B cell (primary cell): ENCODE measurements around the gene PEX11B. TPM values are rescaled to one million over a fixed set of nuclear protein-coding genes. Genes with fewer than 3 reads are reported as not detected.

Experiments
- ATAC-seq: fragments of 200-7000 bp; cut with Tn5 transposase; one replicate; pipeline ENCODE4 v1.10.0; 2021; ENCODE audit warnings: low read depth, mild to moderate bottlenecking, moderate number of reproducible peaks, moderate library complexity
- CTCF ChIA-PET: fragments of 350-600 bp; sonication (Branson Sonifier 250); formaldehyde crosslinking; loops from one replicate; lab custom pipeline; 2021; ENCODE audit warnings: antibody characterized with exemption, inconsistent platforms; lab: Charles Lee
- POLR2A ChIA-PET: fragments of 350-600 bp; sonication (Branson Sonifier 250); formaldehyde crosslinking; loops from one replicate; lab custom pipeline; 2021; ENCODE audit warnings: antibody characterized with exemption; lab: Charles Lee
- DNase-seq: peaks from one replicate; pipeline ENCODE4 v3.0.0; 2013
- H2AFZ ChIP-seq: 2 replicates; pipeline ENCODE4 v1.6.1; 2012; ENCODE audit warnings: mild to moderate bottlenecking, low read depth, low read length; ENCODE audit not compliant: insufficient read depth, poor library complexity, severe bottlenecking
- H3K27ac ChIP-seq, 2 donors: 1 replicate in 1 of 2; 2 replicates in 1 of 2; pipeline ENCODE4 v1.5.1; 2012 to 2013; ENCODE audit warnings: low read length in 2 of 2, mild to moderate bottlenecking in 2 of 2, moderate library complexity in 1 of 2
- H3K27me3 ChIP-seq, 4 experiments: fragments of 200-600 bp in 1 of 4; sonication (generic) in 1 of 4; replicated peaks in 1 of 4; 1 replicate in 2 of 4; 2 replicates in 2 of 4; pipeline versions ENCODE4 v1.6.1 to v1.7.0; 2013 to 2016; ENCODE audit warnings: low read length in 3 of 4, mild to moderate bottlenecking in 2 of 4, mixed read lengths in 1 of 4, moderate library complexity in 1 of 4; ENCODE audit not compliant: insufficient read depth in 4 of 4, control insufficient read depth in 3 of 4; ENCODE audit errors: control extremely low read depth in 1 of 4
- H3K36me3 ChIP-seq, 2 experiments: replicated peaks in 1 of 2; 1 replicate in 1 of 2; 2 replicates in 1 of 2; pipeline versions ENCODE4 v1.6.1 to v1.7.1; 2013; ENCODE audit warnings: low read length in 1 of 2; ENCODE audit not compliant: insufficient read depth in 2 of 2, control insufficient read depth in 1 of 2; ENCODE audit errors: control extremely low read depth in 1 of 2, extremely low read depth in 1 of 2
- H3K4me1 ChIP-seq, 2 donors: fragments of 200-600 bp in 1 of 2; sonication (generic) in 1 of 2; 1 replicate in 1 of 2; 2 replicates in 1 of 2; pipeline versions ENCODE4 v1.5.1 to v1.6.1; 2013 to 2017; ENCODE audit warnings: low read length in 2 of 2; ENCODE audit not compliant: control insufficient read depth in 2 of 2, insufficient read depth in 2 of 2
- H3K4me2 ChIP-seq: replicated peaks from 2 replicates; pipeline ENCODE3; 2012; ENCODE audit warnings: mild to moderate bottlenecking, low read depth, low read length; ENCODE audit not compliant: poor library complexity, severe bottlenecking
- H3K4me3 ChIP-seq, 5 experiments: fragments of 200-600 bp in 1 of 5; sonication (generic) in 1 of 5; 1 replicate in 3 of 5; 2 replicates in 2 of 5; pipeline versions ENCODE4 v1.5.1 to v1.7.0; 2011 to 2016; ENCODE audit warnings: low read length in 4 of 5, mild to moderate bottlenecking in 4 of 5, low read depth in 2 of 5, control low read depth in 1 of 5, moderate library complexity in 1 of 5; ENCODE audit not compliant: insufficient read depth in 1 of 5; ENCODE audit errors: control extremely low read depth in 1 of 5, extremely low read depth in 1 of 5
- H3K79me2 ChIP-seq: fragments of 200-600 bp; sonication (generic); one replicate; pipeline ENCODE4 v1.6.0; 2016; ENCODE audit warnings: low read length; ENCODE audit not compliant: control insufficient read depth, insufficient read depth
- H3K9ac ChIP-seq: fragments of 200-600 bp; sonication (generic); 2 replicates; pipeline ENCODE4 v1.6.1; 2017; ENCODE audit warnings: mild to moderate bottlenecking, low read length, moderate library complexity
- H3K9me3 ChIP-seq, 3 donors: one replicate each; pipeline versions ENCODE4 v1.6.1 to v1.7.1; 2013; ENCODE audit warnings: low read length in 2 of 3; ENCODE audit not compliant: control insufficient read depth in 2 of 3, insufficient read depth in 1 of 3; ENCODE audit errors: control extremely low read depth in 1 of 3
- H4K20me1 ChIP-seq: 2 replicates; pipeline ENCODE4 v1.6.0; 2012; ENCODE audit warnings: mild to moderate bottlenecking, low read length; ENCODE audit not compliant: insufficient read depth, control insufficient read depth, poor library complexity, severe bottlenecking
- H3K27ac Mint-ChIP-seq: one replicate; pipeline ENCODE4 v1.8.0; 2021; ENCODE audit warnings: mixed read lengths
- H3K27me3 Mint-ChIP-seq: one replicate; pipeline ENCODE4 v1.8.0; 2021; ENCODE audit warnings: mixed read lengths
- H3K4me1 Mint-ChIP-seq: one replicate; pipeline ENCODE4 v1.8.0; 2021; ENCODE audit warnings: mixed read lengths
- H3K4me3 Mint-ChIP-seq: one replicate; pipeline ENCODE4 v1.8.0; 2021; ENCODE audit warnings: mixed read lengths
- H3K9me3 Mint-ChIP-seq: one replicate; pipeline ENCODE4 v1.8.0; 2022; ENCODE audit warnings: mixed read lengths; ENCODE audit not compliant: insufficient read depth
- EZH2 ChIP-seq: IDR thresholded peaks from 2 replicates; pipeline ENCODE4 v1.6.1; 2012; ENCODE audit warnings: borderline replicate concordance, low read depth, mild to moderate bottlenecking, moderate library complexity, low read length; ENCODE audit not compliant: insufficient read depth, poor library complexity, severe bottlenecking
- WGBS: methylation state at CpG from one replicate; pipeline ENCODE4 v1.1.5; 2013; ENCODE audit warnings: missing lambda C conversion rate; ENCODE audit not compliant: insufficient coverage; 5-methylcytosine and 5-hydroxymethylcytosine counted together
- intact Hi-C: fragments of 100-400 bp; cut with micrococcal nuclease; formaldehyde crosslinking; loops from one replicate; pipeline ENCODE4 v1.10.0; 2022
- polyA plus RNA-seq: library from polyadenylated mRNA; depleted of rRNA; stranded (reverse); fragments of >200 nt; gene quantifications from 2 replicates; pipeline ENCODE4 v1.2.3, GENCODE V29; 2012
- total RNA-seq, 2 donors: library from RNA; stranded (reverse); fragments of 120-200 nt in 1 of 2; gene quantifications; 1 replicate in 1 of 2; 2 replicates in 1 of 2; pipeline versions ENCODE4 v1.2.3 to v1.2.4, GENCODE V29; 2013 to 2022
- TF ChIP-seq, protein P1 (sequence below): fragments of 200-600 bp; IDR thresholded peaks from one replicate; pipeline ENCODE4 v1.8.0; 2022; ENCODE audit warnings: antibody characterized with exemption, mild to moderate bottlenecking

Gene PEX11B
- total and polyA plus RNA-seq, 2 donors (not counting 1 experiment from before 2014, with no cell fraction given), result 16.5 to 48.1 TPM

DNA sequence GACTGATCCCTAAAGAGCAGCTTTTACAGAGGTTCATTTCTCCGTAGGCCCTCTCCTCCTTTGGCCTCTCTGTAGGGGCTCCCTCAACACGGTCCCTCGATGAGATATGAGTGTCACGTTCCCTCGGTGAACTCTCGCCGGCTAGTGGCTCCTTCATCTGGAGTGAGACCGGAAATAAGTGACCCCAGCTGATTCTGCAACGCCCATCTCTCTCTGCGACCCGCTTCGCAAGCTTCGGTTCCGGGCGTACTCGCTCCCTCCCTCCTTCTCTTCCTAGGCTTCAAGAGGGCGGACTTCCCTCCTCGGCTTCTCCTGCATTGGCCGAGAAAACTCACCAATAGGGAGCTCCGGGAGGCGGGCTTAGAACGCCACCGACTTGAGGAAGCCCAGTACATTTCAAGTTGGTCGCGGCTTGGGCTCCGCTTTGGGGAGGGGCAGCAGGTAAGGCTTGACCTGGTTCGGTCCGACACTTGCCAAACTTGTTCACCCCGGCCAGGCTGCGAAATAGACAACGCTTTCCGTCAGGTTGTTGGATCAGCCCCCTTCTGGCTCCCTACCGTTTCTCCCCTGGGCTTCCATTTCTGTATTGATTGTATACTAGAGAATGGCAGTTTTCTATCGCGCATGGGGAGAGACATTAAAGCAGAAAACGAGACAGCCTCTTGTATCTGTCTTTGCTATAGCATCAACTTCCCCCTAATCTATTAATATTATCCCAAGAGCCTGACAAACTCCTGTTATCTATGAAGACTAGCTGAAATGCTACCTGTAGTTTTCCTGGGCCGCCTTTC, 46.0 kb upstream of the PEX11B start, which contains the start of the genes ANKRD34A and POLR3GL:
Gene ANKRD34A, minus strand, starts transcription at position 248 of the 791 bp plus-strand sequence. CDS start 2,816 bp downstream, outside the sequence.
Gene POLR3GL, plus strand, starts transcription at position 363 of the 791 bp plus-strand sequence. CDS start 10,176 bp downstream, outside the sequence.
- H3K27me3 ChIP-seq, result no peaks in the 10 kb centered on the region
- no peaks in the 10 kb centered on the region for H4K20me1 ChIP-seq
- peaks cover 71% of the 10 kb centered on the region for H3K79me2 ChIP-seq
- ATAC-seq (peak; percentile 91), DNase-seq (peak; percentile 92)
- peak within 1 kb of the TSS; percentile 95 for H3K4me3 Mint-ChIP-seq
- peak within 1 kb of the TSS; percentile 77 for H3K9ac ChIP-seq
- no peaks in the 10 kb centered on the region for H3K27me3 Mint-ChIP-seq
- H3K4me3 ChIP-seq, result peak within 1 kb of the TSS; percentile 54 to 91 (median 87)
- POLR2A ChIA-PET, result interaction anchor here (0.5 to 3.5 kb wide), 12 partner anchors 9 to 119 kb away, joined by 3 to 43 read pairs (median 6); partner anchors contain the start of genes NUDT17, PEX11B, PIAS3 and RBM8A
- H3K4me2 ChIP-seq, result peak within 1 kb of the TSS; percentile 89
- WGBS, result 1% methylated on average over 28 of the region's 37 CpGs
- TF ChIP-seq, protein P1, sequence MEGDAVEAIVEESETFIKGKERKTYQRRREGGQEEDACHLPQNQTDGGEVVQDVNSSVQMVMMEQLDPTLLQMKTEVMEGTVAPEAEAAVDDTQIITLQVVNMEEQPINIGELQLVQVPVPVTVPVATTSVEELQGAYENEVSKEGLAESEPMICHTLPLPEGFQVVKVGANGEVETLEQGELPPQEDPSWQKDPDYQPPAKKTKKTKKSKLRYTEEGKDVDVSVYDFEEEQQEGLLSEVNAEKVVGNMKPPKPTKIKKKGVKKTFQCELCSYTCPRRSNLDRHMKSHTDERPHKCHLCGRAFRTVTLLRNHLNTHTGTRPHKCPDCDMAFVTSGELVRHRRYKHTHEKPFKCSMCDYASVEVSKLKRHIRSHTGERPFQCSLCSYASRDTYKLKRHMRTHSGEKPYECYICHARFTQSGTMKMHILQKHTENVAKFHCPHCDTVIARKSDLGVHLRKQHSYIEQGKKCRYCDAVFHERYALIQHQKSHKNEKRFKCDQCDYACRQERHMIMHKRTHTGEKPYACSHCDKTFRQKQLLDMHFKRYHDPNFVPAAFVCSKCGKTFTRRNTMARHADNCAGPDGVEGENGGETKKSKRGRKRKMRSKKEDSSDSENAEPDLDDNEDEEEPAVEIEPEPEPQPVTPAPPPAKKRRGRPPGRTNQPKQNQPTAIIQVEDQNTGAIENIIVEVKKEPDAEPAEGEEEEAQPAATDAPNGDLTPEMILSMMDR, result no peak
- TF ChIP-seq EZH2, result no peak
- peak within 1 kb of the TSS; percentile 97 for H3K27ac Mint-ChIP-seq
- peaks cover 0 to 7% (median 6%) of the 10 kb centered on the region in 3 donors for H3K9me3 ChIP-seq
- CTCF ChIA-PET, result interaction anchor here (0.6 to 5.6 kb wide), 16 partner anchors 15 to 119 kb away, joined by 3 to 82 read pairs (median 6); partner anchors contain the start of genes ANKRD35, ITGA10, NUDT17 and PIAS3
- peaks cover 33 to 50% of the 10 kb centered on the region in 2 donors for H3K4me1 ChIP-seq
- H3K9me3 Mint-ChIP-seq, result no peaks in the 10 kb centered on the region
- H3K36me3 ChIP-seq, result peaks cover 0 to 2% of the 10 kb centered on the region in 2 experiments
- intact Hi-C loops, result loop anchor here (1.0 kb wide), 4 partner anchors 8 to 46 kb away; partner anchors contain the start of genes PEX11B and RBM8A
- H3K4me1 Mint-ChIP-seq, result peaks cover 59% of the 10 kb centered on the region
- peak within 1 kb of the TSS; percentile 89 for H2AFZ ChIP-seq
- peak within 1 kb of the TSS; percentile 59 to 85 for H3K27ac ChIP-seq
